Karpas-422 (cell line): ENCODE results near the gene HOOK2. TPM values are rescaled to one million over a fixed set of nuclear protein-coding genes. Genes with fewer than 3 reads are reported as not detected.

Experiments used
- DNase-seq: peaks from one replicate; pipeline ENCODE4 v3.0.0-alpha.2; 2015
- H2AFZ ChIP-seq: fragments of 200-600 bp; sonication (generic); 2 replicates; pipeline ENCODE4 v1.6.1; 2014; ENCODE audit warnings: antibody characterized with exemption, low read length, mixed read lengths
- H3K27ac ChIP-seq: fragments of 200-600 bp; sonication (generic); 2 replicates; pipeline ENCODE4 v1.5.1; 2014; ENCODE audit warnings: mild to moderate bottlenecking, low read length, moderate library complexity
- H3K27me3 ChIP-seq: fragments of 200-600 bp; sonication (generic); 2 replicates; pipeline ENCODE4 v1.6.1; 2014; ENCODE audit warnings: low read length, mixed read lengths
- H3K36me3 ChIP-seq: fragments of 200-600 bp; sonication (generic); 2 replicates; pipeline ENCODE4 v1.6.1; 2014; ENCODE audit warnings: low read length, mixed read lengths; ENCODE audit not compliant: insufficient read depth
- H3K4me1 ChIP-seq: fragments of 200-600 bp; sonication (generic); 2 replicates; pipeline ENCODE4 v1.6.1; 2014; ENCODE audit warnings: mild to moderate bottlenecking, low read length, mixed read lengths
- H3K4me2 ChIP-seq: fragments of 200-600 bp; sonication (generic); 2 replicates; pipeline ENCODE4 v1.6.1; 2014; ENCODE audit warnings: low read length, low read depth, mild to moderate bottlenecking; ENCODE audit not compliant: poor library complexity, severe bottlenecking
- H3K4me3 ChIP-seq: fragments of 200-600 bp; sonication (generic); 2 replicates; pipeline ENCODE4 v1.5.1; 2014; ENCODE audit warnings: mild to moderate bottlenecking, antibody characterized with exemption, low read length, mixed read lengths
- H3K79me2 ChIP-seq: fragments of 200-600 bp; sonication (generic); 2 replicates; pipeline ENCODE4 v1.6.1; 2014; ENCODE audit warnings: mild to moderate bottlenecking, low read length, mixed read lengths
- H3K9ac ChIP-seq: fragments of 200-600 bp; sonication (generic); 2 replicates; pipeline ENCODE4 v1.6.0; 2014; ENCODE audit warnings: low read length
- H3K9me2 ChIP-seq: fragments of 200-600 bp; sonication (generic), shearing (Covaris generic); replicated peaks from 2 replicates; pipeline ENCODE4 v1.6.0; 2014; ENCODE audit warnings: mild to moderate bottlenecking, low read length, moderate library complexity; ENCODE audit not compliant: insufficient read depth
- H3K9me3 ChIP-seq: fragments of 300-700, 200-600 bp; sonication (generic); 2 replicates; pipeline ENCODE4 v1.6.1; 2014; ENCODE audit warnings: low read length, mixed read lengths
- H4K20me1 ChIP-seq: fragments of 200-600 bp; sonication (generic); 2 replicates; pipeline ENCODE4 v1.6.1; 2014; ENCODE audit warnings: mild to moderate bottlenecking, antibody characterized with exemption, low read length, low read depth; ENCODE audit not compliant: insufficient read depth
- total RNA-seq: library from RNA; depleted of rRNA; stranded (reverse); fragments of >200 nt; shearing (Covaris generic); gene quantifications from 2 replicates; pipeline ENCODE4 v1.2.3, GENCODE V29; 2014; ENCODE audit warnings: low replicate concordance

The HOOK2 gene
- total RNA-seq, 1 experiment from 2014 or later, result 7.6 TPM

DNA sequence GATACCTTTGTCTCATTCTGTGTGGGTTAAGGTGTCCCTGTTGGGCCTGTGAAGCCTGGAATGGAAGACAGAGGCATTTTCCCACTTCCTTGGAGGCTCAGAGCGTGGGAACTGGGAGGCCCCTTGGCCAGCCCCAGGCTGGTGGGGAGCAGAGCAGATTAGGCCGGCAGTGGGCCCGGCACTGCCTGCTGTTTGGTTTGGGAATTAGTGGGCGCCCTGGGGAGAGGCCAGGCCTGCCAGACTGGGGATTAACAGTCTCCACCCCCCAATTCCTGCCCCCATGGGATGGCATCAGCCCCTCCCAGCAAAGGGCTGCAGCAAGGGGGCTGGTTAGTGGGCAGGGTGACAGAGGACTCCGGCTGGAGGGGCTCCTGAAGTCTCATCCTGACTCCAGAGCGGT lies 26.9 kb downstream of the HOOK2 start:
- no peaks in the 10 kb centered on the region for H3K79me2 ChIP-seq

DNA sequence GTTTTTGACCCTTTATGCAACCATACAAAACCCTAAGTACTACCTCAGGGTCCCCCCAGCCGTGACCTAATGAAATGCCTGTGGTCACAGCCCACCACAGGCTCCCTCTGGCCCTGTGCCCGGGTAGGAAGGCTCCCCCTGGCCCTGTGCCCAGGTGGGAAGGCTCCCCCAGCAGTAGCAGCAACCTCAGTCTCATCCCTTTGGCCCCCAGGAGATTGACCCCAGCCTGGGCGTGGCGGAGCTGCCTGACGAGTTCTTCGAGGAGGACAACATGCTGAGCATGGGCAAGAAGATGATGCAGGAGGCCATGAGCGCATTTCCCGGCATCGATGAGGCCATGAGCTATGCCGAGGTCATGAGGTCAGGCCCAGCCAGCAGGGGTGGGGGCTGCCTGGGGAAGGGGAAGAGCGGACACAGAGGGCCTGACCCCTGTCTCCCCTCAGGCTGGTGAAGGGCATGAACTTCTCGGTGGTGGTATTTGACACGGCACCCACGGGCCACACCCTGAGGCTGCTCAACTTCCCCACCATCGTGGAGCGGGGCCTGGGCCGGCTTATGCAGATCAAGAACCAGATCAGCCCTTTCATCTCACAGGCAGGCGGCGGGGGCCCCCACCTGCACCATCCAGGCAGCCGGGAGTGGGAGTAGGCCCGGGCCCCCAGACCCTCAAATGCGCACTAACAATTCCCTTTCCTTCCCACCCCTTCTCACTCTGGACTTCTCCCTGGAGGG lies 30.0 kb downstream of the HOOK2 start:
- H3K79me2 ChIP-seq, result no peaks in the 10 kb centered on the region
- H3K4me1 ChIP-seq, result no peaks in the 10 kb centered on the region
- H3K9ac ChIP-seq, result no peak overlapping the region
- H3K4me3 ChIP-seq, result no peak overlapping the region
- peaks cover 4% of the 10 kb centered on the region for H3K36me3 ChIP-seq
- H3K4me2 ChIP-seq, result no peak overlapping the region
- no peaks in the 10 kb centered on the region for H3K27me3 ChIP-seq
- H3K9me3 ChIP-seq, result no peaks in the 10 kb centered on the region
- no peaks in the 10 kb centered on the region for H4K20me1 ChIP-seq
- no peaks in the 10 kb centered on the region for H3K9me2 ChIP-seq
- H2AFZ ChIP-seq, result no peak overlapping the region
- H3K27ac ChIP-seq, result no peak overlapping the region
- no peak for DNase-seq

More for the DNA sequence above, 26.9 kb downstream of the HOOK2 start:
- no peak overlapping the region for H3K4me3 ChIP-seq
- peaks cover 4% of the 10 kb centered on the region for H3K36me3 ChIP-seq
- no peak for DNase-seq
- H3K9me3 ChIP-seq, result no peaks in the 10 kb centered on the region
- H4K20me1 ChIP-seq, result no peaks in the 10 kb centered on the region
- no peaks in the 10 kb centered on the region for H3K4me1 ChIP-seq
- no peak overlapping the region for H3K9ac ChIP-seq
- H2AFZ ChIP-seq, result no peak overlapping the region
- H3K27ac ChIP-seq, result no peak overlapping the region
- H3K27me3 ChIP-seq, result no peaks in the 10 kb centered on the region
- H3K4me2 ChIP-seq, result no peak overlapping the region
- H3K9me2 ChIP-seq, result no peaks in the 10 kb centered on the region

DNA sequence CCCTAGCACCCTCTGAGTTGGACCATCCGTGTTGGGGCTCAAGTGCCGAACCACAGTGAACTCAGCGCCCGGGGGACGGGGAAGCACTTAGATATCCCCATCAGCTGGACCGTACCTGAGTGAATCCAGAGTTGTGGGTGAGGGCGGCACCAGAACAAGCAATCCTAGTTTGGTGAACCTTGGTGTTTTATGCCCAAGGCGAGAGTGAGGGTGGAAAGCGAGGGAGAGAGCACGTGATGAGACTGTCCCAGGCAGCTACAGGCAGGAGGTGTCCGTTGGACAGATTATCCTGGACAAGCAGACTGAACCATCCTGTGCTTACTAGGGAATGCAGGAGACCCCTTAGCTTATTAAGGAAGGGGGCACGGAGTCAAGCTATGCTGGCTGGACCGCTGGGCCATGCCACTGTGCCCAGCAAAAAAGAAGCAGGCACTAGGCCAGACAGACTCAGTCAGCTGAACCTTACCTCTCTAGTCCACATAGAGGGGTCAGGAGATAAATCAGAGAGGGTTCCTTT lies 37.5 kb downstream of the HOOK2 start:
- peaks cover 12% of the 10 kb centered on the region for H4K20me1 ChIP-seq
- no peak overlapping the region for H3K27ac ChIP-seq
- H3K9me3 ChIP-seq, result no peaks in the 10 kb centered on the region
- no peak for DNase-seq
- peaks cover 35% of the 10 kb centered on the region for H3K79me2 ChIP-seq
- H3K9me2 ChIP-seq, result no peaks in the 10 kb centered on the region
- H3K9ac ChIP-seq, result peak overlapping the region; percentile 85
- peaks cover 5% of the 10 kb centered on the region; the same call in 1 of the 2 replicates for H3K36me3 ChIP-seq
- no peaks in the 10 kb centered on the region for H3K27me3 ChIP-seq
- peak overlapping the region; percentile 89 for H3K4me2 ChIP-seq
- H2AFZ ChIP-seq, result peak overlapping the region; percentile 63; the same call in 1 of the 2 replicates
- H3K4me3 ChIP-seq, result peak overlapping the region; percentile 94
- H3K4me1 ChIP-seq, result peaks cover 25% of the 10 kb centered on the region

DNA sequence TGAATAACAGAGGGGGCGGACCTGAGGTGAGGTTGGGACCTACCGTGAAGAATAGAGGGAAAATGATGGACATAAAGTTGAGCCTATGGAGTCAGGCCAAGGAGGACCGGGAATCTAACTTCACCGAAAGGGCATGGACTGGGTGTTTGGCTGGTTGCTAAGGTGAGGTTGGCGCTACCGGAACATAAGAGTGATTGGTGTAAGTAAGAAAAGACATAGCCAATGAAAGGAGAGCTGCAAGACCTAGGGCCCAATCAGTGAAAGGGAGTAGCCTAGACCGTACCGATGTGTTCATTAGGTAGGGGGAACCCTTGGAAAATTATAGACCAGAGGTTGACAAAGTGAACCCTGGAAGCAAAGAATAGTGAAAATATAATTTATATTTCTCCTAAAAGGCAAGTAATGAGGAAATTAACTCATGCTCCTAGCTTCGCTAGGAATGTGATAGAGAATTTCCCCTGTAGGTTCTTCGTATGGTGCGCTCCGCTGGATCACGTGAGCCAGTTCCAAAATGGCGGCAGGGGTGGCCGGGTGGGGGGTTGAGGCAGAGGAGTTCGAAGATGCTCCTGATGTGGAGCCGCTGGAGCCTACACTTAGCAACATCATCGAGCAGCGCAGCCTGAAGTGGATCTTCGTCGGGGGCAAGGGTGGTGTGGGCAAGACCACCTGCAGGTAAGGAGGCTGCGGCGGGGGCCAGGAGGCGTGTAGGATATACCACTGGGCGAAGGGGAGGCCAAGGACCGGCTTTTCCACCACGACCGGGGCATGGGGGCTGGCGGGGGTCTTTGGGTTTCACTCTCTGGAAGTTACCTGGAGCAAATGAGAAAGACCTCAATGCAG lies 38.1 kb downstream of the HOOK2 start, which contains the start of gene GET3:
GET3 (plus strand) TSS at position 503 of the 840 bp plus-strand sequence; CDS start at position 512, 9 bp downstream.
- Histone ChIP-seq H2AFZ (peak within 1 kb of the TSS; percentile 63), H3K4me2 (peak within 1 kb of the TSS; percentile 89), H4K20me1 (peaks cover 18% of the 10 kb centered on the region), H3K79me2 (peaks cover 41% of the 10 kb centered on the region), H3K27ac (peak within 1 kb of the TSS; percentile 70), H3K4me3 (peak within 1 kb of the TSS; percentile 94), H3K9me3 (no peaks in the 10 kb centered on the region), H3K36me3 (peaks cover 6% of the 10 kb centered on the region; the same call in 1 of the 2 replicates), H3K9ac (peak within 1 kb of the TSS; percentile 85), H3K9me2 (no peaks in the 10 kb centered on the region), H3K4me1 (peaks cover 32% of the 10 kb centered on the region), H3K27me3 (no peaks in the 10 kb centered on the region)
- DNase-seq, result peak; percentile 96

DNA sequence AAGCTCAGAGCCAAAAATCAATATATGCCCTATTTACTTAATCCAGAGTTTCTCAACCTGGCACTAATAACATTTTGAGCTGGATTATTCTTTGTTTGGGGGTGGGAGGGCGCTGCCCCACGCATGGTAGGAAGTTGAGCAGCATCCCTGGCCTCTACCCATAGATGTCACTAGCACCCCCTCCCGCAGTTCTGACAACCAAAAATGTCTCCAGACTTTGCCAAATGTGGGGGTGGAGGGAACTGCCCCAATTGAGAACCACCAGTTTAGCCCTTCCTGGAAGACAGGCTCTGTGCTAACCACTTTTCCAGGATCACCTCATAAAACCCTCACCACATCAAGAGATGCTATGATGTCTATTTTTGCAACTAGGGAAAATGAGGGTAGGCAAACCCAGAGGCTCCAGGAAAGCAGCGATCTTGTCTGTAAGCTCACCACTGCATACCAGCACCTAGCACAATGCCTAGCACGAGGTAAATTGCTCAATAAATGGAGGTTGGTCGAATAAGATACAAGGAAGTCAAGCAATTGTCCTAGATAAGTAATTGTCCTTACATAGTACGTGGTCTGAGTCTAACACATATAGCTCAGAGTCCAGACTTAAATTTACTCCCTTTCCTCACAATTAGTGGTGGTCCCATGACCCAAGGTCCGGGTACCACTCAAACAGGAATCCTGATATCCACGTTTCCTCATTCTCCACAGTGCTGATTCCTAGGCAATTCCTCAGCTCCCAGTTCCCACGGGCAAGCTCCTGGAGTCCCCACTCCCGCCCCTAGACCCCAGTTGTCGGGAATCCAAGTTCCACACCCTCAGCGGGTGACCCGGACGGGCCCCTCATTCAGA lies 41.8 kb downstream of the HOOK2 start:
- peaks cover 20% of the 10 kb centered on the region for H3K36me3 ChIP-seq
- H3K27me3 ChIP-seq, result no peaks in the 10 kb centered on the region
- peak overlapping the region; percentile 81 for H3K27ac ChIP-seq
- peak overlapping the region; percentile 98 for H3K4me3 ChIP-seq
- H3K9me3 ChIP-seq, result no peaks in the 10 kb centered on the region
- H2AFZ ChIP-seq, result no peak overlapping the region
- H3K79me2 ChIP-seq, result peaks cover 60% of the 10 kb centered on the region
- H3K9me2 ChIP-seq, result no peaks in the 10 kb centered on the region
- H3K4me1 ChIP-seq, result peaks cover 50% of the 10 kb centered on the region
- H3K4me2 ChIP-seq, result peak overlapping the region; percentile 82
- peaks cover 33% of the 10 kb centered on the region for H4K20me1 ChIP-seq
- peak overlapping the region; percentile 99 for H3K9ac ChIP-seq
- DNase-seq, result peak; percentile 76

DNA sequence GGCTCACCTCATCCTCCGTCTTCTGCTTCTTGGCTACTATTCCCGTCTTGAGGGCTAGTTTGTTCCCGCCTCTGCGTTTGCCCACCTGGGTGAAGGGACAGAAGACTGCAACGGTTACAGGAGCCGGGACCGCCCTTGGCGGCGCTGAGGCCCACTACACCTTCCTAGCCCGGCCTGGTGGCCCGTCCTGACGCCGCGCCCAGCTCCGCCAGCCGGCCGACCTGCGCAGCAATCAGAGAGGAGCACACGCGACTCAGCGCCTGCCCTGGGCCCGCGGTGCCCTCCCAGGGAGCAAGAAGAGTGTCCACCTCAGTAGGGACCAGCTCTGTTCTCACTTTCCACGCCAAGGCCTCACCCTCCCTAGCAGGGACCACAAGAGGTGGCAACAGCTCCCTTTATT lies 44.0 kb downstream of the HOOK2 start:
- H3K9me2 ChIP-seq, result no peaks in the 10 kb centered on the region
- no peak for DNase-seq
- peaks cover 33% of the 10 kb centered on the region for H4K20me1 ChIP-seq
- peaks cover 51% of the 10 kb centered on the region for H3K4me1 ChIP-seq
- H3K9me3 ChIP-seq, result no peaks in the 10 kb centered on the region
- no peak overlapping the region for H2AFZ ChIP-seq
- peaks cover 47% of the 10 kb centered on the region for H3K79me2 ChIP-seq
- H3K4me3 ChIP-seq, result no peak overlapping the region
- H3K36me3 ChIP-seq, result peaks cover 25% of the 10 kb centered on the region
- H3K4me2 ChIP-seq, result no peak overlapping the region
- no peaks in the 10 kb centered on the region for H3K27me3 ChIP-seq
- no peak overlapping the region for H3K27ac ChIP-seq
- H3K9ac ChIP-seq, result no peak overlapping the region

DNA sequence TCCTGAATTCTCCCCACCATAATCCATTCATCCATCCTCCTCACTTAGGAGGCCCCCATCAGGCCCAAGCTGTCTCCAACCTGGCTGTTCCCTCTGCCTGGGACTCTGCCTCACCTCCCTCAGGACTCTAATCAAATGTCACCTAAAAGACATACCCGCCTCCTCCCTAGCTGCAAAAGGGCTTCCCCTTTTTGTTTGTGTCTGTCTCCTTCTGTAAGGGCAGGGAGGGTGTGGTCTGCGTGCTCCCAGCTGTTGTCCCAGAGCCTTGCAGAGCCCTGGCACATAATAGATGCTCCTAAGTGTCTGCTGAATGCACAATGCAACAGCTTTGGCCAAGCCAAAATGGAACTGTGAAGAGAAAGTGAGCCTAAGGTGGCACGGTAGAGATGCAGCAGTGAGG lies 45.3 kb downstream of the HOOK2 start:
- Histone ChIP-seq H3K79me2 (peaks cover 47% of the 10 kb centered on the region), H3K9me2 (no peaks in the 10 kb centered on the region), H3K9ac (no peak overlapping the region), H3K9me3 (no peaks in the 10 kb centered on the region), H3K4me3 (no peak overlapping the region), H3K36me3 (peaks cover 25% of the 10 kb centered on the region), H4K20me1 (peaks cover 33% of the 10 kb centered on the region), H3K27ac (0 out of 2 replicates have a peak overlapping the region, but pooled peaks have one; percentile 30), H2AFZ (no peak overlapping the region), H3K4me2 (no peak overlapping the region), H3K4me1 (peaks cover 55% of the 10 kb centered on the region), H3K27me3 (no peaks in the 10 kb centered on the region)
- DNase-seq, result peak; percentile 68
